GM10847 (cell line): Measurements from ENCODE around the gene PFN1.

Experiments used
- POLR2A ChIP-seq: IDR thresholded peaks from 2 replicates; pipeline ENCODE4 v1.6.1; 2011; ENCODE audit not compliant: insufficient read length; ENCODE audit errors: extremely low read depth

Gene PFN1

DNA sequence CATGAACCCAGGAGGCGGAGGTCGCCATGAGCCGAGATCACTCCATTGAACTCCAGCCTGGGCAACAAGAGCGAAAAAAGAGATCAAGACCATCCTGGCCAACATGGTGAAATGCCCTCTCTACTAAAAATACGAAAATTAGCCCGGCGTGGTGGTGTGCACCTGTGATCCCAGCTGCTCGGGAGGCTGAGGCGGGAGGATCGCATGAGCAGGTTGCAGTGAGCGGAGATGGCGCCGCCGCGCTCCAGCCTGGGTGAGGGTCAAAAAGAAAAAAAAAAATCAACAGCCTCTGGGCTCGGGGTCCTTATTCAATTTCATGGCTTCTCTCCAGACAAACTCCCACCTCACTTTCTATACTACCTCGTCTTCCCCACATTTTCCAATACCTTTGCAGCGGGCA is 19.4 kb downstream of the PFN1 start:
- no peak for TF ChIP-seq POLR2A

DNA sequence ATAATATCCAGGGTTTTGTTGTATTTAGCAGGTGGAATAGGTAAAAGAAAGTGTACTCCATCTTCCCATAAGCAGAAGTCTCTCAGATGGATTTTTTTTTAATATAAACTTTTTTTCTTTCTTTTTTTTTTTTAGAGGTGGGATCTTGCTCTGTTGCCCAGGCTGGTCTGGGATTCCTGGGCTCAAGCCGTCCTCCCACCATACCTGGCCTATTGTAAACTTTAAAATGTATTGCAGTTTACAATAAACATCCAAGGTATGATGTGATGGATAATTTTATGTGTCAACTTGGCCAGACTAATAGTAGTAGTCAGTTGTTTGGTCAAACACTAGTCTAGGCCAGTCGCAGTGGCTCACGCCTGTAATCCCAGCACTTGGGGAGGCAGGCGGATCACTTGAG is 27.0 kb downstream of the PFN1 start:
- TF ChIP-seq POLR2A: no peak

DNA sequence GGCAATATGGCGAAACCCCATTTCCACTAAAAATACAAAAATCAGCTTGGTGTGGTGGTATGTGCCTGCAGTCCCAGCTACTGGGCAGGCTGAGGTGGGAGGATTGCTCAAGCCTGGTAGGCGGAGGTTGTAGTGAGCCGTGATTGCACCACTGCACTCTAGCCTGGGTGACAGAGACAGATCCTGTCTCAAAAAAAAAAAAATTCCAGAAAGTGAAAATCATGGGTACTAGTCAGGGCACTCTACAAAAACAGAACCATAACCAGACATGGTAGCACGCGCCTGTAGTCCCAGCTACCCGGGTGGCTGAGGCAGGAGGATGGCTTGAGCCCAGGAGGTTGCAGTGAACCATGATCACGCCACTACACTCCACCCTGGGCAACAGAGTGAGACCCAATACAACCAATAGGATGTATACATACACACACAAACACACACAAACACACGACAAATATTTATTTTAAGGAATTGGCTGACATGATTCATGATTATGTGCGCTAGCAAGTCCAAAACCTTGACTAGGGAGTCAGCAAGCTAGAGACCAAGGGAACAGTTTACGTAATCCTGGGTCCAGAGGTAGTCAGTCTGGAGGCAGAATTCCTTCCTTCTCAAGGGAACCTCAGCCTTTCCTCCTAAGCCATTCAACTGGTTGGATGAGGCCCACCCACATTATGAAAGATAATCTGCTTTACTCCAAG is 27.8 kb downstream of the PFN1 start:
- TF ChIP-seq POLR2A: no peak

DNA sequence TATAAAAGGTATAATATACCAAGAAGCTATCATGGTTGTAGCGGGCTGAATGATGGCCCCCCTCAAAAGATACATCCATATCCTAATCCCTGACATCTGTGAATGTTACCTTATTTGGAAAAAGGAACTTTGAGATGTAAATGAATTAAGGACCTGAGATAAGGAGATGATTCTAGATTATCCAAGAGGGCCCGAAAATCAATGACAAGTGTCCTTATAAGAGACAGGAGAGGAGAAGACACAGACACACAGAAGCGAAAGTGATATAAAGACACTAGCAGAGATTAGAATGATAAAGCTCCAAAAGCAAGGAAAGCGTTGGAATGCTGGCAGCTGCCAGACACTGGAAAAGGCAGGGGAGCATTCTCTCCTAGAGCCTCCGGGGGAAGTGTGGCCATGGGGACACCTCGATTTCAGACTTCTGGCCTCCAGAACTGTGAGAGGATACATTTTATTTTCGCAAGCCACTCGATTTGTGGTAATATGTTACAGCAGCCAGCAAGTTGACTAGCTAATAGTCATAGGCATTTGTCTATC is 28.8 kb downstream of the PFN1 start:
- TF ChIP-seq POLR2A: no peak

DNA sequence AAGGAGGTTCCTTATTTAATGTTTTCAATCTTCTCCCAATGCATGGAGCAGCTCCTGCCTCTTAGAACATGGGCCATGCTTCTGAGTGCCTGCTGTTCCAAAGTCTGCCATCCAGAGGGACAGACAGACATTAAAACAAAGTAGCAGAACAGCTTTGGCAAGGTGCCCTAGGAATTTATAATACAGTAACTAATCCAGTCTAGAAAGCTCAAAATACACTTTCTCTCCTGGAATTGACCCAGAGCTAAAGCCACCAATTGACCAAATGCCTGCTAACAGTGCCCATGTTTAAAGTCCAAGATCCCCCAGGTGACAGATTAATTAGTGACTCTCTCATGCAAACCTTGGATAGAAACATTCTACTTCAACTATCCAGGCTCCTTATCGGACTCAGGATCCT is 34.3 kb downstream of the PFN1 start:
- TF ChIP-seq POLR2A: no peak

DNA sequence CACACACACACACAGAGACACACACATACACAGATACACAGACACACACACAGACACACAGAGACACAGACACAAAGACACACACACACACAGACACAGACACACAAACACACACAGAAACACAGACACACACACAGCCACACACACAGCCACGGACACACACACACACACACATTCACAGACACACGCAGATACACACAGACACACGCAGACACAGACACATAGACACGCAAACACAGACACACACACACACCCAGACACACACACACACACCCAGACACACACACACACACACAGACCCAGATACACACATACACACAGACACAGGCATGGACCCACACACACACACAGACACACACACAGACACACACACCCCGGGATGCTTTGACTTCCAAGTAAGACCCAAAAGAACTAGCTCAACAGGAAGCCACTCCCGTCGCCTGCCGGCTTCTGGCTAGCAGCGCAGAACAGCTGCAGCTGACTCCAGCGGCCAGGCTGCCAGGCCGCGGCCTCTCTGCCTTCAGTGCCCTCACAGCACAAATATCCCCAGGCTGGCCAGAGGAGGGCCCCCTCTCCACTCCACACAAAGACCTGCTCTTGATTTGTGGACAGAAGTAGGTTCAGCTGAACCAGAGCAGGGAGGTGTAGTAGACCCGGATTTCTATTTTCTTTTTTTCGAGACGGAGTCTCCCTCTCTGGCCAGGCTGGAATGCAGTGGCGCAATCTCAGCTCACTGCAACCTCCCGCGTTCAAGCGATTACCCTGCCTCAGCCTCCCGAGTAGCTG is 39.4 kb downstream of the PFN1 start:
- TF ChIP-seq POLR2A: no peak

DNA sequence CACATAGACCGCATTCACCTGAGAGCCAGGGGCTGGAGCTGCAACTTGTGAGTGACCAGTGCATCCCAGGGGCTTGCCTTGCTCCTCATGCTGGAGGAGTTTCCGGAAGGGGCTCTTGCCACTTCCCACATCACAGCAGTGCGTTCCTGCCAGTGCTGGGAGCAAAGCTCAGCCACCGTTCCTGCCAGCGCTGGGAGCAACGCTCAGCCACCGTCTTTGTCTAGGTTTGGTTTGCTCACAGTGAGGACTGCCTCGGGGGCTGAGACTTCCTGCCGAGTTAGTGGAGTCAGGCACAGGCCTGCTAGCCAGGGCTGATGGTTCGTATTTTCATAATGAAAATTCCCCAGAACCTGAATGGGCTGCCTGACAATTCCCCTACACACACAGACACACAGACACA is 40.0 kb downstream of the PFN1 start:
- no peak for TF ChIP-seq POLR2A

DNA sequence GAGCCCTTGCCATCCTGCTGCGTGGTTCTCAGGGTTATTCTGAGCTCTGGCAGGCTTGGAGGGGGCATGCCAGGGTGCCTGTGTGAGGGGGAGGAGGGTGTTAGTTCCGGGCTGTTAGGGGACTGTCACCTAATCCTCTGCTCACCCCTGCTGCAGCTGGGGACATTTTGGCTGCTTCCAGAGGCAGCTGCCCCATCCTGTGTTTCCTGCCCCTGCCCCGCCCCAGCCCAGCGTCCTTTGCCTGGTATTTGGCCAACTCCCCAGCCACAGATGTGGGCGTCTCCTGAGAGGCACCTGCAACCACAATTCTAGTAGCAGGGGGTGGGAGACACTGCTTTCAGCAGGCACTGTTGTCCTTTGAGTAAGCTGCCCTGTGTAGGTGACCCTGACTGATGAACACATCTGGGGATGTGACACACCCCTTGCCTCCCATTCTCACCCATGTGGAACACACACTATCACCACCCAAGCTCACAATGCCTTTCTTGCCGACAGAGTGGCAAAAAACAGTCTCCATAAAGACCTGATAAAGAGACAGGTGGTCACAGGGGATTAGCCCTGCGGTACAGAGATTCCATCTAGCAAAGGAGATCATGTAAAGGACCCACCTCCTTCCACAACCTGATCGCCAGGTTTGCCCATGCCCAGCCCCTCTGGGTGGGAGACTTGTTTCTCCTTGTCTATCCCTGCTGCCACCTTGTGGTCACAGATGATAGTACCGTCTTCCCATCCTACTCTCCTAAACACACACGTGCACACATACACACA is 45.1 kb downstream of the PFN1 start, which contains the start of gene CHRNE:
CHRNE (minus strand) TSS at position 48 of the 768 bp plus-strand sequence; CDS start at position 13, 35 bp downstream.
- no peak for TF ChIP-seq POLR2A

DNA sequence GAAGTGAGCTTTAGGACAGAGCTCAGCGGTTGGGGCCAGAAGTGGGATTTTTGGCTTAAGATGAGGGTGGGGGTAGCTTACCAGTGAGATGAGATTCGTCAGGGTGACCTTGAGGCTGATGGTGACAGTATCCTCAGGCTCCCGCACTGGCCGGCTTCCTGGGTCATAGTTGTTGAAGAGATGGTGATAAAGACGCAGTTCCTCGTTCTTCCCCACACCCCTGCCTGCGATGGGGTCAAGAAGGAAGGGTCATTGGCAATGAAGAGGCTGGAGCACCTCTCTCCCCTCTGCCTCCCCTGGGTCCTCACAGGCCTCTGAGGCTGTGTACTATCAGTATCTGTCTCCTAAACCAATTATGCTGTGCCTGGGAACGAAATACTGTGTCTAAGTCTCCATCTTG is 45.8 kb downstream of the PFN1 start:
- TF ChIP-seq POLR2A: no peak

DNA sequence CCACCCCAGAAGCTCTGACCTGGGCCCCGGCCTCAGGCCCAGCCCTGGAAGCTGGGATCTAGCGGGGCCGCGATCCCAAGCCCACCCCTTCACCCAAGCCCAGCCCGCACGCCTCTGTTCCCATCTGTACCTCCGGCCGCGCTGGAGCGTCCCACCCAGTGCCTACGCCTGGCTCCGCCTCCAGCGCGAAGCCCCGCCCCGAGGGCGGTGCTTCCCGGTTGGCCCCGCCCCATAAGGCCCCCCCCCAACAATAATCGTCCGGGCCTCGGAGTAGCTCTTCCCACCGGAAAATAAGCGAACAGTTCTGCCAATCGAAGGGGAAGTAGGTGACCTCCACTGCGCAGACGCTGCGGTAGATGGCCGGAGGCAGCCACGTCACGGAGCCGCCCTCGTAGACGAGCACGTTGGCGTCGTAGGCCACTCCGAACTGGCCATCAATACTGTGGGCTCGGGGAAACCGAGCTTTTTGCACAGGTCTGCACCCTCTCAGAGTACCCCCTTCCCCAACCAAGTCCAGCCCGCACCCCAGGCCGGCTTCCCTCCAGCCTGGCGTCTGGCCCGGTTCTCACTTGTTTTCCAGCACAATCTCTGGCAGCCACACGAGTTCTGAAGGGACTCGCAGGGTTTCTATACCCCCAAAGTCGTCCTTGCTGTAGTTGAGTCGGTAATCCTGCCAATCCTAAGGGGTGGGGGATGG is 46.5 kb downstream of the PFN1 start:
- no peak for TF ChIP-seq POLR2A

DNA sequence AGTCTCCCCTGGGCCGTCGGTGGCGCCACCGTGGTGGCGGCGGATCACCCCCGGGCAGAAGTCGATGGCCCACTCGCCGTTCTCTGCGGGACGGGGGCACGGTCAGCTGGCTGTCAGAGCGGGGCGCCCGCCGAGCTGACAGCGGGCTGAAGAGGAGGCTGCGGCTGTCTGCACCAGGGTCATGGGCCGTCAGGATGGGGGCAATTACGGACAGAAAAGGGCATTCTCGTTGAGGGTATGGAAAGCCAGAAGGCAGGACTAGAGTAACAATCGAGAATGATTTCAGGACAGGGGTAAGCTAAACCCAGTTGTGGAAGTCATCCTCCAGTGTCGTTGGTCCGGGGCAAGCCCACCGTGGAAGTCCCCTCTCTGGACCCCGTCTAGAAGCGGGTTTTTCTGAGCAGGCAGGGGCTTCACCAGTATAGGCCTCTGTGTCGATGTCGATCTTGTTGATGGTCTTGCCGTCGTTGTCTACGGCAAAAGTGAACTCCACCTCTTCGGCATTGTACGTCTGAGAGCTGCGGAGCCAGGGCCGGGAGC is 47.2 kb downstream of the PFN1 start:
- TF ChIP-seq POLR2A: no peak

DNA sequence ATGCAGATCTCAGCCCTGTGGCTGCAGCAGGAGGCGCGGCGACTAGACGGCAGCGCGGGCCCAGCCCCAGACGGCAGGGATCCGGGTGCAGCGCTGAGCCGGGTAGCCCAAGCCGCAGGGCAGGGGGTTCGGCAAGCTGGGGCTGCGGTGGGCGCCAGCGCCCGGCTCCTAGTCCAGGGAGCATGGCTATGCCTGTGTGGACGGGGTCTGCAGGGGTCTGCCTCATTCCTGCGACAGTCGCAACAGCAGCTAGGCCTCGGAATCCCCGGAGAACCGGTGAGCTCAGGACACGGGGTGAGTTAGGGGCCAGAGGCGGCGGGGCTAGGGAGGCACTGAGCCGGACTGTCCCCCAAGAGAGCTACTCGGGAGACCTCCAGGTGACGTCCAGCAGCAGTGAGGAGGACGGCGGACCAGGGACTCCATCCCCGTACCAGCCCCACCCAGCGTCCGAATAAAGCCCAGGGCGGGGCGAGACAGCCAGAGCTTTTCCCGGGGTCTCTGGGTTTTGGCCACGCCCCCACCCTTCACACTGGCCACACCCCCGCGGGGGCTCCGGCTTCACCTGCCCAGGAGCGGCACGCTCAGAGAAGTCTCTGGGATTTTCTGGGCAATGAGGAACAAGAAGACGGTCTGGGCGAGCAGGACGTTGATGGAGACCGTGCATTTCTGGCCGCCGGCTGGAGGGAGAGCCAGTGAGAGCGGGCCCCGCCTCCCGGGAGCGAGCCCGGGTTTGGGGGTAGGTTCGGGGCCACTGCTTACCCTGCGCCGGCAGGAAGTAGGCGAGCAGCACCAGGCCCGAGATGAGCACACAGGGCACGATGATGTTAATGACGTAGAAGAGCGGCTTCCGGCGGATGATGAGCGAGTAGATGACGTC is 47.9 kb downstream of the PFN1 start:
- no peak for TF ChIP-seq POLR2A

DNA sequence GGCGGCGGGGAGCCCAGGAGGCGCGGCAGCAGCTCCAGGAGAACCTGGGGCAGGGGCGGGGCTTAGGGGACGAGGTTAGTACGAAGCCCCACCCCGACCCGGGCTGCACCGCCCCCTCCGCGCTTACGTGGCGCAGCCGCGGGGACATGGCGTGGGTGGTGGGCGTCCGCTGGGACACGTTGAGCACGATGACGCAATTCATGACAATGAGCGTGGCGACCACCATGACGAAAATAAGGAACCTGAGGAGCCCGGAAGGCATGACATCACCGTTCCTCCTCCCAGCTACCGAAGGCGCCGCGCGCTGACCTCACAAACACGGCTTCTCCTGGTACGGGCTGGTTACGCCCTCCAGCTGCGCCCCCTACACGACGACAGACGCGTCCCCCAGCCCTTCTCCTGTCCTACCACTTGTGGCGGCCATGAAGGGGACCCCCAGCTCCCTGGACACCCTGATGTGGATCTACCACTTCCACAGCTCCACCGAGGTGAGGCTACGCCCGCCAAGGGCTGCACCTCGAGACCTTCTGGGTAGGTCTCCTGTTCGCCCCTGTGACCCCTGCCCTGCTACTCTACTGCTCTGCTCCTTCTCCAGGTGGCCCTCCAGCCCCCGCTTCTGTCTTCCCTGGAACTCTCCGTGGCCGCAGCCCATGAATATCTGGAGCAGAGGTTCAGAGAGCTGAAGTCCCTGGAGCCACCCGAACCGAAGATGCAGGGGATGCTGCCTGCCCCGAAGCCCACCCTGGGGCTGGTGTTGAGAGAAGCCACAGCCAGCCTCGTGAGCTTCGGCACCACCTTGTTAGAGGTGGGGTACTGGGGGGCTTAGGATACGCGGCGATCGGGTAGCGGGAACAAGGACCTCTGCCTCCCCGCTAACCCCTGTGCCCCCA is 48.7 kb downstream of the PFN1 start, which contains the start of gene C17orf107:
C17orf107 (plus strand) TSS at position 196 of the 890 bp plus-strand sequence; CDS start at position 423, 227 bp downstream.
- no peak for TF ChIP-seq POLR2A
